Neural progenitor cell (in vitro differentiated cells): ENCODE results near the gene ZNF462.

Experiments used
- EZH2 ChIP-seq: fragments of 200-600 bp; sonication (generic); IDR thresholded peaks from 2 replicates; pipeline ENCODE4 v1.6.1; 2017; ENCODE audit warnings: antibody characterized with exemption, mild to moderate bottlenecking, moderate library complexity
- TF ChIP-seq, protein P1 (sequence below): fragments of 200-600 bp; sonication (generic); IDR thresholded peaks from 2 replicates; pipeline ENCODE4 v1.5.1; 2017; ENCODE audit warnings: antibody characterized with exemption, mild to moderate bottlenecking

DNA sequence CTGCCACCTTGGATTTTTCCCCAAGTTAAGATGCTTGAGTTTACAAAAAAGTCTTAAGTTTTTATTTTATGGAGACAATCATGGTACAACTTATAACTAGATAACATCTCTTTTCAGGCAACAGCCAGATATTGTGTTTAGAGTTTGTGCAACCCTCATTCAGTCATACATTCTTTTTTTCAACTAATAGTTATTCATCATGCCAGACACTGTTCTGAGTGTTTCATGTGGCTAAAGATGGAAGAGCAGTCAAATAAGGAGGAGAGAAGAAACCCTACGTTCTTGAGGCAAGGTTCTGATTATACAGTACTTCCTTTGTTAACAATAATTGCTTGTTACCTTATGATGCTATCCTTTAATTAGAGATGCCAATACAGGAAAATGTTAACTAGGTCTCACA, 42.1 kb upstream of the ZNF462 start:
- TF ChIP-seq, protein P1, sequence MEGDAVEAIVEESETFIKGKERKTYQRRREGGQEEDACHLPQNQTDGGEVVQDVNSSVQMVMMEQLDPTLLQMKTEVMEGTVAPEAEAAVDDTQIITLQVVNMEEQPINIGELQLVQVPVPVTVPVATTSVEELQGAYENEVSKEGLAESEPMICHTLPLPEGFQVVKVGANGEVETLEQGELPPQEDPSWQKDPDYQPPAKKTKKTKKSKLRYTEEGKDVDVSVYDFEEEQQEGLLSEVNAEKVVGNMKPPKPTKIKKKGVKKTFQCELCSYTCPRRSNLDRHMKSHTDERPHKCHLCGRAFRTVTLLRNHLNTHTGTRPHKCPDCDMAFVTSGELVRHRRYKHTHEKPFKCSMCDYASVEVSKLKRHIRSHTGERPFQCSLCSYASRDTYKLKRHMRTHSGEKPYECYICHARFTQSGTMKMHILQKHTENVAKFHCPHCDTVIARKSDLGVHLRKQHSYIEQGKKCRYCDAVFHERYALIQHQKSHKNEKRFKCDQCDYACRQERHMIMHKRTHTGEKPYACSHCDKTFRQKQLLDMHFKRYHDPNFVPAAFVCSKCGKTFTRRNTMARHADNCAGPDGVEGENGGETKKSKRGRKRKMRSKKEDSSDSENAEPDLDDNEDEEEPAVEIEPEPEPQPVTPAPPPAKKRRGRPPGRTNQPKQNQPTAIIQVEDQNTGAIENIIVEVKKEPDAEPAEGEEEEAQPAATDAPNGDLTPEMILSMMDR = no peak
- TF ChIP-seq EZH2 = no peak
